PFSK-1 (cell line): Measurements from ENCODE around the gene MARCHF3.

Experiments
- POLR2AphosphoS5 ChIP-seq: IDR thresholded peaks from 2 replicates; pipeline ENCODE4 v1.6.1; 2012; ENCODE audit warnings: low read depth, mild to moderate bottlenecking, control low read depth, low read length, moderate library complexity
- SIN3A ChIP-seq: IDR thresholded peaks from 2 replicates; pipeline ENCODE4 v1.6.1; 2012; ENCODE audit warnings: mild to moderate bottlenecking, low read length, moderate library complexity, borderline replicate concordance; ENCODE audit not compliant: insufficient read depth
- TF ChIP-seq, protein P1 (sequence below), 2 experiments: IDR thresholded peaks; 2 replicates each; pipeline versions ENCODE4 v1.6.1 to v1.8.0; 2011 to 2012; ENCODE audit warnings: low read depth in 2 of 2, low read length in 2 of 2, control low read depth in 1 of 2, inconsistent platforms in 1 of 2, mild to moderate bottlenecking in 1 of 2, moderate library complexity in 1 of 2; ENCODE audit not compliant: insufficient read depth in 1 of 2

DNA sequence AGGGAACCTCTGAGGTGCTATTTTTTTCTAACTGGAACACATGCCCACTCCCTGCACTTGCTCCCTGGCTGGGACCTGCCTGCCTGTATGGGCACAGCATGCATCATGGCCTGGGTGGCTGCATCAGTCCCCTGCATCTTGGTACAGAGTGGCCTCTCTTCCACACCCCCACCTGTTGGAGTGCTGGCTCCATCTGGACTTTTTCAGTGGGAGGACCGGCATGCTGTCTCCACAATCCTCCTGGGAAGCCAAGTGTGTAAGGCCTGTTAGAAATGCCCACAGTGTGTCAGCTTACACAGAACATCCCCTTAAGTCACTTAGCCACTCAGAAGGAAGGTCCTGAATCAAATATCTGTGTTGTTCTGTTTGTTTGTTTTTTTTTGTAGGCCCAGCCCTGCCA lies 102.9 kb downstream of the MARCHF3 start:
- TF ChIP-seq POLR2AphosphoS5 (no peak), SIN3A (no peak)
- TF ChIP-seq, protein P1, sequence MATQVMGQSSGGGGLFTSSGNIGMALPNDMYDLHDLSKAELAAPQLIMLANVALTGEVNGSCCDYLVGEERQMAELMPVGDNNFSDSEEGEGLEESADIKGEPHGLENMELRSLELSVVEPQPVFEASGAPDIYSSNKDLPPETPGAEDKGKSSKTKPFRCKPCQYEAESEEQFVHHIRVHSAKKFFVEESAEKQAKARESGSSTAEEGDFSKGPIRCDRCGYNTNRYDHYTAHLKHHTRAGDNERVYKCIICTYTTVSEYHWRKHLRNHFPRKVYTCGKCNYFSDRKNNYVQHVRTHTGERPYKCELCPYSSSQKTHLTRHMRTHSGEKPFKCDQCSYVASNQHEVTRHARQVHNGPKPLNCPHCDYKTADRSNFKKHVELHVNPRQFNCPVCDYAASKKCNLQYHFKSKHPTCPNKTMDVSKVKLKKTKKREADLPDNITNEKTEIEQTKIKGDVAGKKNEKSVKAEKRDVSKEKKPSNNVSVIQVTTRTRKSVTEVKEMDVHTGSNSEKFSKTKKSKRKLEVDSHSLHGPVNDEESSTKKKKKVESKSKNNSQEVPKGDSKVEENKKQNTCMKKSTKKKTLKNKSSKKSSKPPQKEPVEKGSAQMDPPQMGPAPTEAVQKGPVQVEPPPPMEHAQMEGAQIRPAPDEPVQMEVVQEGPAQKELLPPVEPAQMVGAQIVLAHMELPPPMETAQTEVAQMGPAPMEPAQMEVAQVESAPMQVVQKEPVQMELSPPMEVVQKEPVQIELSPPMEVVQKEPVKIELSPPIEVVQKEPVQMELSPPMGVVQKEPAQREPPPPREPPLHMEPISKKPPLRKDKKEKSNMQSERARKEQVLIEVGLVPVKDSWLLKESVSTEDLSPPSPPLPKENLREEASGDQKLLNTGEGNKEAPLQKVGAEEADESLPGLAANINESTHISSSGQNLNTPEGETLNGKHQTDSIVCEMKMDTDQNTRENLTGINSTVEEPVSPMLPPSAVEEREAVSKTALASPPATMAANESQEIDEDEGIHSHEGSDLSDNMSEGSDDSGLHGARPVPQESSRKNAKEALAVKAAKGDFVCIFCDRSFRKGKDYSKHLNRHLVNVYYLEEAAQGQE (IDR thresholded peaks at IDR 0.05; ENCODE audit: insufficient read depth in 1 of 2, low read depth in 2 of 2, low read length in 2 of 2), result no peak
